Mesothelial cell of epicardium (in vitro differentiated cells): ENCODE measurements around the gene NDUFB2. TPM values are rescaled to one million over a fixed set of nuclear protein-coding genes. Genes with fewer than 3 reads are reported as not detected.
"Not testable (repeated sequence)": the region's sequence is repeated elsewhere in the genome, so short reads cannot be mapped to it uniquely, and the experiment has no call there.

ENCODE experiments used
- DNase-seq, 2 experiments: peaks; one replicate each; pipeline ENCODE4 v3.0.0; 2021; ENCODE audit warnings: low spot score in 2 of 2; ENCODE audit not compliant: unreplicated experiment in 2 of 2
- H3K27ac Mint-ChIP-seq: 2 replicates; pipeline ENCODE4 v1.8.0; 2021; ENCODE audit warnings: mixed read lengths
- H3K27me3 Mint-ChIP-seq: 2 replicates; pipeline ENCODE4 v1.8.0; 2021; ENCODE audit warnings: low read depth, mixed read lengths
- H3K36me3 Mint-ChIP-seq: 2 replicates; pipeline ENCODE4 v1.8.0; 2021; ENCODE audit warnings: mixed read lengths
- H3K4me1 Mint-ChIP-seq: 2 replicates; pipeline ENCODE4 v1.8.0; 2021; ENCODE audit warnings: mixed read lengths
- H3K4me3 Mint-ChIP-seq: 2 replicates; pipeline ENCODE4 v1.8.0; 2021; ENCODE audit warnings: mild to moderate bottlenecking, moderate library complexity, mixed read lengths
- H3K9me3 Mint-ChIP-seq: 2 replicates; pipeline ENCODE4 v1.8.0; 2021; ENCODE audit warnings: mixed read lengths
- CTCF ChIP-seq: fragments of 200-600 bp; sonication (generic); IDR thresholded peaks from one replicate; pipeline ENCODE4 v1.5.0; 2021; ENCODE audit warnings: antibody characterized with exemption; ENCODE audit not compliant: unreplicated experiment
- total RNA-seq: library from RNA; stranded (reverse); gene quantifications from 3 replicates; pipeline ENCODE4 v1.2.1, GENCODE V29; 2021

The NDUFB2 gene
- total RNA-seq, 1 donor from 2014 or later, result 115 TPM

DNA sequence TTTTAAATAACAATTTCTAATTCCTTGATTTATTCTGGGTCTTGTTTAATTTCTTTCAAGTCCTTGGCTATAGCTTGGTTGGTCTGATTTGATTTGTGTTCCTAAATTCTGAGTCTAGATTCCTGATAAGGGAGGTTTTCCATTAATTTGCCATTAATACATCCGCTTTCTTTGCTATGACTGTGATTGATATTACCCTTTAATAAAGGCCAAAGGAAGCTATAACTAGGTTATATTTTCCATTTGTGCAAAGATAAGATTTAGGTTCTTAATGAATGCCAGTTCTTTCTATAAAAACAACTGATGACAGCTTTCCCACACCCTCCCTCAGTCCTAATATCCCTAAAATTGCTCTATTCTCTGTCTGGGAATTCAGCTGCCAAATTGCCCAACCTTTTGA, 28.2 kb downstream of the NDUFB2 start:
- Mint-ChIP-seq H3K4me3 (no peak overlapping the region), H3K4me1 (no peaks in the 10 kb centered on the region), H3K27me3 (no peaks in the 10 kb centered on the region), H3K27ac (no peak overlapping the region), H3K36me3 (peaks cover 1% of the 10 kb centered on the region), H3K9me3 (no peaks in the 10 kb centered on the region)
- no peak for TF ChIP-seq CTCF
- DNase-seq, result no peak

- Mint-ChIP-seq H3K36me3 (peaks cover 7% of the 10 kb centered on the region), H3K4me1 (no peaks in the 10 kb centered on the region), H3K9me3 (no peaks in the 10 kb centered on the region), H3K27me3 (no peaks in the 10 kb centered on the region), H3K27ac (no peak overlapping the region), H3K4me3 (no peak overlapping the region)
- no peak for DNase-seq
- TF ChIP-seq CTCF, result no peak
Measured at GRCh38 chr7:140726281-140726680, 29.8 kb downstream of the NDUFB2 start.

- peaks cover 28% of the 10 kb centered on the region for H3K36me3 Mint-ChIP-seq
- no peak overlapping the region for H3K27ac Mint-ChIP-seq
- no peak for TF ChIP-seq CTCF
- H3K4me3 Mint-ChIP-seq, result no peak overlapping the region
- H3K27me3 Mint-ChIP-seq, result no peaks in the 10 kb centered on the region
- H3K9me3 Mint-ChIP-seq, result peaks cover 5% of the 10 kb centered on the region
- H3K4me1 Mint-ChIP-seq, result no peaks in the 10 kb centered on the region
- DNase-seq, result no peak
Measured at GRCh38 chr7:140732416-140732815, 35.9 kb downstream of the NDUFB2 start.

GRCh38 chr7:140734096-140734495, 37.6 kb downstream of the NDUFB2 start:
- Mint-ChIP-seq H3K9me3 (peaks cover 5% of the 10 kb centered on the region), H3K27me3 (no peaks in the 10 kb centered on the region), H3K36me3 (peaks cover 33% of the 10 kb centered on the region), H3K27ac (no peak overlapping the region), H3K4me3 (no peak overlapping the region), H3K4me1 (no peaks in the 10 kb centered on the region)
- no peak for DNase-seq
- TF ChIP-seq CTCF, result no peak

- H3K9me3 Mint-ChIP-seq, result peaks cover 5% of the 10 kb centered on the region
- H3K27ac Mint-ChIP-seq, result no peak overlapping the region
- TF ChIP-seq CTCF, result no peak
- peaks cover 36% of the 10 kb centered on the region for H3K36me3 Mint-ChIP-seq
- no peak for DNase-seq
- no peaks in the 10 kb centered on the region for H3K4me1 Mint-ChIP-seq
- H3K4me3 Mint-ChIP-seq, result no peak overlapping the region
- H3K27me3 Mint-ChIP-seq, result no peaks in the 10 kb centered on the region
Measured at GRCh38 chr7:140734729-140735128, 38.2 kb downstream of the NDUFB2 start.

- Mint-ChIP-seq H3K36me3 (peaks cover 30% of the 10 kb centered on the region), H3K9me3 (peaks cover 7% of the 10 kb centered on the region), H3K4me3 (no peak overlapping the region), H3K27ac (no peak overlapping the region), H3K27me3 (no peaks in the 10 kb centered on the region), H3K4me1 (no peaks in the 10 kb centered on the region)
- no peak for TF ChIP-seq CTCF
- no peak for DNase-seq
Measured at GRCh38 chr7:140738280-140738679, 41.8 kb downstream of the NDUFB2 start.

- peaks cover 18% of the 10 kb centered on the region for H3K36me3 Mint-ChIP-seq
- not testable (repeated sequence) for H3K27ac Mint-ChIP-seq, H3K9me3 Mint-ChIP-seq, H3K4me1 Mint-ChIP-seq, DNase-seq, H3K27me3 Mint-ChIP-seq, H3K4me3 Mint-ChIP-seq
Measured at GRCh38 chr7:140743255-140743654, 46.7 kb downstream of the NDUFB2 start.
